OCI-M2 (cell line): ENCODE results near the gene DAGLB.

Experiments
- DNase-seq: peaks from one replicate; lab custom pipeline; 2025; ENCODE audit not compliant: unreplicated experiment; lab: John Stamatoyannopoulos, UW

Gene DAGLB

DNA sequence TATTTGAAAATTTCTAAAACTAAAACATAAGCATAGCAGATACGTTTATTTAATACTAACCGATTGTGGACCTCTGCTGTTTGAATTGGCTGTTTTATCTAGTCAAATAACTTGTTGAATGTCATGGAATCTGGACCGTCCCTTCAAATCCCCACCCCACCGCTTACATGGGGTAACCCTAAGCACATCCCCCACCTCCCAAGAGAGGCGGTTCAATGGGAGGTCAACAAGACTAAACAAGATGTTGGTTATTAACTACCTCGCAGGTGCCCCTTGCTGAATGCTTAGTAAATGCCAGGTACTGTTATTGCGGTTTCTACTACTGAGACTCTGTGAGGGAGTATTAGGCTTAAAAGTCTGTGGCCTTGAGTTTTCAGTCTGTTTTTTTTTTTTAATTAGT lies 70.9 kb downstream of the DAGLB start:
- DNase-seq: no peak

DNA sequence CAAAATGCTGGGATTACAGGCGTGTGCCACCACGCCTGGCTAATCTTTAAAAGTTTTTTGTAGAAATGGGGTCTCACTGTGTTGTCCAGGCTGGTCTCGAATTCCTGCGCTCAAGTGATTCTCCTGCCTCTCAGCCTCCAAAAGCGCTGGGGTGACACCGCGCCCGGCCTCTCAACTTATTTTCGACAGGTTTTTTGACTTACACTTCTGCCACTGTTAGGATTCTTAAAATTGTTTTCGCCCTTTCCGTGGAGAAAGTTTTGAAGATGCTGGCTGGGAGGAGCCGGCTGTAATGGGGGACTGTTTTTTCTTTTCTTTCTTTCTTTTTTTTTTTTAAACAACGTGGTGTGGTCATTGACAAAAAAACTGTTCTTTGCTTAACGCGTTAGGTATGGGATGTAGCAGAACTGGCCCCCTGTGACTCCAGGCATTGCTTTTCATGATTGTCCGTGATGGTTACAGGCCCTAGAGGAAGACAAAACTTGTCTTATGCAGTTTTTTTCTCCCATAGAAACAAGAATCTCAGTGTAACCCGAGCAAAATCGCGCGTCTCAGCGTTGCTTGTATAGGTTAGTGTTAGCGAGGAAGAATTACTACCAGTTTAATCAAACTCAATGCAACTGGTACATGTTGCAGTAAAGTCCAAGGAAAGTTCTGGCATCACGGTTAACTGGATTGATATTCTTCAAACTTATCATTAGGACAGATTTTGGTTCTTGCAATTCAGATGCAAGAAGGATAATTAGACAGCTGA lies 72.2 kb downstream of the DAGLB start:
- no peak for DNase-seq

DNA sequence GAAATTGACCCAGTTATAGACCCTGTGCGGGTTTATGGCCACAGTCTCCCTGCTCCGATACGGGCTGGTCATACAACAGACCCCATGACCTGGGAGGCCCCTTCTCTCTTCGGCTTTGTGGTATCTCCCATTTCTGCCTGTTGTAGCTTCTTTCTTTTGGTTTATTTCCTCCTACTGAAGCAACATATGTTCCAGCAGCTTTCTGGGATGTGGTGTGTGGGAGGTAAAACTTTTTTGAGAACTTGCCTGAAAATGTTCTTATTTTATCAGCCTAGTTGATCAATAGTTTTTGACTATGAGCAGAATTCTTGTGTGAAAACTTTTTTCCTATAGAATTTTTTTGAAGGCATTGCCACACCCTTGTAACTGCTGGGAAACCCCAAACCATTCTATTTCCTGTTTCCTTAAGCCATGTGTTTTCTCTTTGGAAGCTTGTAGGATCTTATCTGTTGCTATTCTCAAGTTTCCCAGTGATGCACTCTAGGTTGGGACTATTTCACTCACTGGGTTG lies 80.0 kb downstream of the DAGLB start:
- no peak for DNase-seq

- DNase-seq: no peak
These were observed 82.3 kb downstream of the DAGLB start for GRCh38 chr7:6365451-6365850.

GRCh38 chr7:6360841-6361240 lies 86.9 kb downstream of the DAGLB start:
- DNase-seq: no peak

DNA sequence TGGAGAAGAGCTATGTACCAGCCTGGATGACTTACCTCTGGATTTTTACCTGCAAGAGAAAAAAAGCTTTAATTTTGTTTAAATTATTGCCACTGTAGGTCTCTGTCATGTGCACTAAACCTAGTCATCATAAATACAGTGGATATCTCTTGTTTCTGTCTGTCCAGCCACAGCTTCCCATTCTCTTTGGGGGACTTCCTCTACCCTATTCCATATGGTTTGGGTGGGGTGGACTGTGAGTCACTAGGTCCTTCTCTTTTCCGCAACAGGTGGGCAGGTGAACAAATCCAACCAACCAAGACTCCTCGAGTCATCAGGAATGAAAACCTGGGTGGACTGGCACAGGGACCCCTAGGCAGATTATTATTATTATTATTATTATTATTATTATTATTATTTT lies 88.0 kb downstream of the DAGLB start:
- DNase-seq: no peak
